Activated T-cell treated with anti-CD3 and anti-CD28 coated beads, Interleukin-2, amount 50 U/mL, for 72 hours (primary cell): ENCODE results near the gene PTTG1IP. TPM values are rescaled to one million over a fixed set of nuclear protein-coding genes. Genes with fewer than 3 reads are reported as not detected.
"Not testable (repeated sequence)": the region's sequence is repeated elsewhere in the genome, so short reads cannot be mapped to it uniquely, and the experiment has no call there.

ENCODE experiments used
- ATAC-seq, 2 donors: fragments of 150-1000 bp; cut with Tn5 transposase; replicated peaks in 1 of 2; 2 replicates each; pipeline ENCODE4 v1.10.0; 2021; ENCODE audit warnings: moderate library complexity in 2 of 2, mild to moderate bottlenecking in 1 of 2
- DNase-seq, 2 donors: peaks; one replicate each; pipeline ENCODE4 v3.0.0; 2021 to 2022; ENCODE audit warnings: mixed read lengths in 1 of 2
- H3K27ac Mint-ChIP-seq: one replicate; pipeline ENCODE4 v1.8.0; 2022; ENCODE audit warnings: mild to moderate bottlenecking, moderate library complexity, mixed read lengths
- H3K27me3 Mint-ChIP-seq: one replicate; pipeline ENCODE4 v1.8.0; 2022; ENCODE audit warnings: low read depth, mixed read lengths
- H3K36me3 Mint-ChIP-seq, 2 donors: one replicate each; pipeline ENCODE4 v1.8.0; 2022; ENCODE audit warnings: mixed read lengths in 2 of 2, mild to moderate bottlenecking in 1 of 2; ENCODE audit not compliant: insufficient read depth in 2 of 2
- H3K4me1 Mint-ChIP-seq: one replicate; pipeline ENCODE4 v1.8.0; 2022; ENCODE audit warnings: low read depth, mixed read lengths
- H3K4me3 Mint-ChIP-seq, 2 donors: one replicate each; pipeline ENCODE4 v1.8.0; 2022; ENCODE audit warnings: mild to moderate bottlenecking in 2 of 2, mixed read lengths in 2 of 2, moderate library complexity in 2 of 2
- H3K9me3 Mint-ChIP-seq, 2 donors: one replicate each; pipeline ENCODE4 v1.8.0; 2022; ENCODE audit warnings: mixed read lengths in 2 of 2
- total RNA-seq, 2 donors: library from RNA; stranded (reverse); gene quantifications; one replicate each; pipeline ENCODE4 v1.2.3, GENCODE V29; 2022

PTTG1IP gene
- total RNA-seq, 2 donors from 2014 or later, result 63.9 to 70.5 TPM

GRCh38 chr21:44913425-44914175, 40.1 kb upstream of the PTTG1IP start:
- Mint-ChIP-seq H3K27me3 (no peaks in the 10 kb centered on the region), H3K36me3 (peaks cover 6 to 12% of the 10 kb centered on the region in 2 donors), H3K9me3 (no peaks in the 10 kb centered on the region), H3K4me3 (peak overlapping the region; percentile 87 to 93), H3K4me1 (peaks cover 87% of the 10 kb centered on the region), H3K27ac (peak overlapping the region; percentile 49)
- no peak for DNase-seq
- no peak for ATAC-seq

GRCh38 chr21:44912506-44913412, 39.3 kb upstream of the PTTG1IP start:
- not testable (repeated sequence) for DNase-seq, H3K27me3 Mint-ChIP-seq, ATAC-seq, H3K9me3 Mint-ChIP-seq
- peak overlapping the region; percentile 87 to 93 for H3K4me3 Mint-ChIP-seq
- H3K4me1 Mint-ChIP-seq, result peaks cover 85% of the 10 kb centered on the region
- peaks cover 6 to 15% of the 10 kb centered on the region in 2 donors for H3K36me3 Mint-ChIP-seq
- H3K27ac Mint-ChIP-seq, result peak overlapping the region; percentile 26

GRCh38 chr21:44912158-44912473, 38.6 kb upstream of the PTTG1IP start:
- peak overlapping the region; percentile 48 to 89 for H3K4me3 Mint-ChIP-seq
- no peaks in the 10 kb centered on the region for H3K27me3 Mint-ChIP-seq
- peaks cover 6 to 13% of the 10 kb centered on the region in 2 donors for H3K36me3 Mint-ChIP-seq
- H3K4me1 Mint-ChIP-seq, result peaks cover 79% of the 10 kb centered on the region
- no peaks in the 10 kb centered on the region for H3K9me3 Mint-ChIP-seq
- peak overlapping the region; percentile 14 for H3K27ac Mint-ChIP-seq
- ATAC-seq, result no peak
- DNase-seq, result no peak

GRCh38 chr21:44911384-44912157, 38.1 kb upstream of the PTTG1IP start:
- Mint-ChIP-seq H3K4me3 (peak overlapping the region; percentile 48 to 89), H3K27me3 (no peaks in the 10 kb centered on the region), H3K9me3 (no peaks in the 10 kb centered on the region), H3K4me1 (peaks cover 74% of the 10 kb centered on the region), H3K36me3 (peaks cover 6 to 13% of the 10 kb centered on the region in 2 donors), H3K27ac (peak overlapping the region; percentile 14)
- ATAC-seq (peak; percentile 72 to 73), DNase-seq (peak; percentile 71 to 74)

- ATAC-seq (no peak), DNase-seq (no peak)
- Mint-ChIP-seq H3K27ac (peak overlapping the region; percentile 14), H3K4me3 (peak overlapping the region; percentile 48 to 89), H3K4me1 (peaks cover 68% of the 10 kb centered on the region), H3K9me3 (no peaks in the 10 kb centered on the region), H3K27me3 (no peaks in the 10 kb centered on the region), H3K36me3 (peaks cover 8 to 16% of the 10 kb centered on the region in 2 donors)
Observed at GRCh38 chr21:44911068-44911383, 37.5 kb upstream of the PTTG1IP start.

GRCh38 chr21:44910229-44911067, 37.0 kb upstream of the PTTG1IP start:
- ATAC-seq, result no peak
- DNase-seq, result no peak
- no peaks in the 10 kb centered on the region for H3K9me3 Mint-ChIP-seq
- no peak overlapping the region for H3K27ac Mint-ChIP-seq
- peaks cover 63% of the 10 kb centered on the region for H3K4me1 Mint-ChIP-seq
- peaks cover 8 to 16% of the 10 kb centered on the region in 2 donors for H3K36me3 Mint-ChIP-seq
- no peaks in the 10 kb centered on the region for H3K27me3 Mint-ChIP-seq
- H3K4me3 Mint-ChIP-seq, result peak overlapping the region; percentile 48 to 89

- no peak for DNase-seq
- H3K36me3 Mint-ChIP-seq, result peaks cover 8 to 16% of the 10 kb centered on the region in 2 donors
- peak overlapping the region in 1 of 2 donors; percentile 50 for H3K4me3 Mint-ChIP-seq
Observed at GRCh38 chr21:44909719-44910118, 36.2 kb upstream of the PTTG1IP start.

GRCh38 chr21:44908908-44909307, 35.4 kb upstream of the PTTG1IP start:
- Mint-ChIP-seq H3K27me3 (no peaks in the 10 kb centered on the region), H3K9me3 (no peaks in the 10 kb centered on the region), H3K4me3 (peak overlapping the region in 1 of 2 donors; percentile 59), H3K36me3 (peaks cover 11 to 20% of the 10 kb centered on the region in 2 donors), H3K27ac (peak overlapping the region; percentile 54), H3K4me1 (peaks cover 47% of the 10 kb centered on the region)
- ATAC-seq, result no peak
- DNase-seq, result no peak

More at GRCh38 chr21:44909719-44910118, 36.2 kb upstream of the PTTG1IP start:
- no peak for ATAC-seq
- Mint-ChIP-seq H3K27ac (no peak overlapping the region), H3K27me3 (no peaks in the 10 kb centered on the region), H3K4me1 (peaks cover 55% of the 10 kb centered on the region), H3K9me3 (no peaks in the 10 kb centered on the region)

- H3K4me1 Mint-ChIP-seq, result peaks cover 42% of the 10 kb centered on the region
- no peaks in the 10 kb centered on the region for H3K9me3 Mint-ChIP-seq
- no peak overlapping the region for H3K4me3 Mint-ChIP-seq
- DNase-seq (no peak), ATAC-seq (no peak)
- peaks cover 11 to 20% of the 10 kb centered on the region in 2 donors for H3K36me3 Mint-ChIP-seq
- peak overlapping the region; percentile 55 for H3K27ac Mint-ChIP-seq
- H3K27me3 Mint-ChIP-seq, result no peaks in the 10 kb centered on the region
Observed at GRCh38 chr21:44907966-44908895, 34.7 kb upstream of the PTTG1IP start.

GRCh38 chr21:44907225-44907965, 33.9 kb upstream of the PTTG1IP start:
- ATAC-seq, result no peak
- H3K4me1 Mint-ChIP-seq, result peaks cover 39% of the 10 kb centered on the region
- peaks cover 18 to 29% of the 10 kb centered on the region in 2 donors for H3K36me3 Mint-ChIP-seq
- H3K27ac Mint-ChIP-seq, result peak overlapping the region; percentile 55
- no peaks in the 10 kb centered on the region for H3K27me3 Mint-ChIP-seq
- DNase-seq, result no peak
- no peaks in the 10 kb centered on the region for H3K9me3 Mint-ChIP-seq
- H3K4me3 Mint-ChIP-seq, result no peak overlapping the region

GRCh38 chr21:44905728-44906090, 32.2 kb upstream of the PTTG1IP start:
- no peak for ATAC-seq
- Mint-ChIP-seq H3K9me3 (no peaks in the 10 kb centered on the region), H3K27ac (no peak overlapping the region)

More at GRCh38 chr21:44905728-44906090, 32.2 kb upstream of the PTTG1IP start:
- H3K36me3 Mint-ChIP-seq, result peaks cover 26 to 38% of the 10 kb centered on the region in 2 donors
- no peak overlapping the region for H3K4me3 Mint-ChIP-seq
- H3K27me3 Mint-ChIP-seq, result no peaks in the 10 kb centered on the region
- DNase-seq, result no peak
- peaks cover 22% of the 10 kb centered on the region for H3K4me1 Mint-ChIP-seq
